ENCODE measurements around the gene RFC3. TPM values are rescaled to one million over a fixed set of nuclear protein-coding genes. Genes with fewer than 3 reads are reported as not detected.
A peak's percentile ranks its signal among the peaks of the same experiment; 100 is the strongest.

The RFC3 gene
- total and polyA plus RNA-seq, 2 donors (not counting 1 experiment from before 2014, with no cell fraction given), result 3.1 to 13.4 TPM

DNA sequence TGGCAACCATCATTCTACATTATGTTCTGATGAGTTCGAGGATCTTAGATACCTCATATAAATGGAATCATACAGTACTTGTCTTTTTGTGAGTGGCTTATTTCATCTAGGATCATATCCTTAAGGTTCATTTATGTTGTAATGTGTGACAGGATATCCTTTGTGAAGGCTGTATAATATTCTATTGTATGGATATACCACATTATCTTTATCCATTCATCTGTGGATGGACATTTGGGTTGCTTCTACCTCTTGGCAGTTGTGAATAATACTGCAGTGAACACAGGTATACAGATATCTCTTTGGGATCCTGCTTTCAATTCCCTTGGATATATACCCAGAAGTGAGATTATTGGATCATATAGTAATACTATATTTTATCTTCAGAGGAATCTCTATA lies 33.2 kb upstream of the RFC3 start:
- Histone ChIP-seq H3K27ac (ENCODE audit: insufficient read depth, low read length) (no peak overlapping the region), H3K27me3 (ENCODE audit: control insufficient read depth, insufficient read depth, low read length) (no peaks in the 10 kb centered on the region), H3K79me2 (ENCODE audit: control insufficient read depth, insufficient read depth, low read length) (no peaks in the 10 kb centered on the region), H3K4me3 (replicated peaks in 1 of 4; ENCODE audit: control extremely low read depth in 1 of 4, insufficient read depth in 1 of 4, low read depth in 3 of 4, low read length in 4 of 4) (no peak overlapping the region), H3K4me1 (ENCODE audit: control insufficient read depth, extremely low read depth, insufficient read depth, low read length) (no peaks in the 10 kb centered on the region), H3K9me3 (ENCODE audit: control insufficient read depth, insufficient read depth, low read depth, low read length) (no peaks in the 10 kb centered on the region), H3K36me3 (ENCODE audit: control insufficient read depth, insufficient read depth, low read length) (no peaks in the 10 kb centered on the region), H3K9ac (ENCODE audit: insufficient read depth, low read length) (no peak overlapping the region), H3K4me2 (ENCODE audit: extremely low read depth, insufficient read depth, low read length) (no peak overlapping the region), H4K20me1 (ENCODE audit: control insufficient read depth, extremely low read depth, insufficient read depth, low read length) (no peaks in the 10 kb centered on the region), H2AFZ (ENCODE audit: low read length) (no peak overlapping the region)
- no peak for TF ChIP-seq EZH2 (IDR thresholded peaks at IDR 0.05; ENCODE audit: low read length, missing control alignments)
- TF ChIP-seq, protein P1, sequence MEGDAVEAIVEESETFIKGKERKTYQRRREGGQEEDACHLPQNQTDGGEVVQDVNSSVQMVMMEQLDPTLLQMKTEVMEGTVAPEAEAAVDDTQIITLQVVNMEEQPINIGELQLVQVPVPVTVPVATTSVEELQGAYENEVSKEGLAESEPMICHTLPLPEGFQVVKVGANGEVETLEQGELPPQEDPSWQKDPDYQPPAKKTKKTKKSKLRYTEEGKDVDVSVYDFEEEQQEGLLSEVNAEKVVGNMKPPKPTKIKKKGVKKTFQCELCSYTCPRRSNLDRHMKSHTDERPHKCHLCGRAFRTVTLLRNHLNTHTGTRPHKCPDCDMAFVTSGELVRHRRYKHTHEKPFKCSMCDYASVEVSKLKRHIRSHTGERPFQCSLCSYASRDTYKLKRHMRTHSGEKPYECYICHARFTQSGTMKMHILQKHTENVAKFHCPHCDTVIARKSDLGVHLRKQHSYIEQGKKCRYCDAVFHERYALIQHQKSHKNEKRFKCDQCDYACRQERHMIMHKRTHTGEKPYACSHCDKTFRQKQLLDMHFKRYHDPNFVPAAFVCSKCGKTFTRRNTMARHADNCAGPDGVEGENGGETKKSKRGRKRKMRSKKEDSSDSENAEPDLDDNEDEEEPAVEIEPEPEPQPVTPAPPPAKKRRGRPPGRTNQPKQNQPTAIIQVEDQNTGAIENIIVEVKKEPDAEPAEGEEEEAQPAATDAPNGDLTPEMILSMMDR (conservative IDR thresholded peaks at IDR 0.05 in 1 of 2, IDR thresholded peaks at IDR 0.05 in 1 of 2; ENCODE audit: low read depth in 1 of 2, low read length in 2 of 2), result no peak
- DNase-seq (ENCODE audit: low read depth in 2 of 2), result no peak

DNA sequence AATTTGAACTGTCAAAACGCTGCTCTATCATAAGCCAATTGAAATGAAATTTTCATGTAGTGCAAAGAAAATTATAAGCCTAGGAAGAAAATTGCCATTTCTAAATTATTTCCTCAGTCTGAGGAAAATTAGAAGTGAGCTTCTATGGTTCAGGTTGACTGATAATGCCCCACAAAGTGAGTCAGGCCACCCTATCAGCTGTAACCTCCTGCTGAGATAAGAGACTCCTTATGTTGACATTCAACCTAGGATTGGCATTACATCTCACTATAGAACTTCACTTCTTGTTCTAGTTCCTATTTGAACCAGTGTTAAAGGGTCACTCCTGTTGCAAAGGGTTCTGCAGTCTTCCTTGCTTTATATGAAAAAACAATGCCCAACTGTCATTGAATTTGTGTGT lies 32.6 kb upstream of the RFC3 start:
- H3K27me3 ChIP-seq (ENCODE audit: control insufficient read depth, insufficient read depth, low read length), result no peaks in the 10 kb centered on the region
- no peak overlapping the region for H3K4me3 ChIP-seq (replicated peaks in 1 of 4; ENCODE audit: control extremely low read depth in 1 of 4, insufficient read depth in 1 of 4, low read depth in 3 of 4, low read length in 4 of 4)
- no peaks in the 10 kb centered on the region for H3K79me2 ChIP-seq (ENCODE audit: control insufficient read depth, insufficient read depth, low read length)
- no peak for TF ChIP-seq EZH2 (IDR thresholded peaks at IDR 0.05; ENCODE audit: low read length, missing control alignments)
- TF ChIP-seq, protein P1 (conservative IDR thresholded peaks at IDR 0.05 in 1 of 2, IDR thresholded peaks at IDR 0.05 in 1 of 2; ENCODE audit: low read depth in 1 of 2, low read length in 2 of 2), result no peak
- no peaks in the 10 kb centered on the region for H3K9me3 ChIP-seq (ENCODE audit: control insufficient read depth, insufficient read depth, low read depth, low read length)
- no peaks in the 10 kb centered on the region for H3K36me3 ChIP-seq (ENCODE audit: control insufficient read depth, insufficient read depth, low read length)
- H3K9ac ChIP-seq (ENCODE audit: insufficient read depth, low read length), result no peak overlapping the region
- DNase-seq (ENCODE audit: low read depth in 2 of 2), result no peak
- no peak overlapping the region for H2AFZ ChIP-seq (ENCODE audit: low read length)
- no peaks in the 10 kb centered on the region for H3K4me1 ChIP-seq (ENCODE audit: control insufficient read depth, extremely low read depth, insufficient read depth, low read length)
- no peaks in the 10 kb centered on the region for H4K20me1 ChIP-seq (ENCODE audit: control insufficient read depth, extremely low read depth, insufficient read depth, low read length)
- no peak overlapping the region for H3K27ac ChIP-seq (ENCODE audit: insufficient read depth, low read length)
- no peak overlapping the region for H3K4me2 ChIP-seq (ENCODE audit: extremely low read depth, insufficient read depth, low read length)

DNA sequence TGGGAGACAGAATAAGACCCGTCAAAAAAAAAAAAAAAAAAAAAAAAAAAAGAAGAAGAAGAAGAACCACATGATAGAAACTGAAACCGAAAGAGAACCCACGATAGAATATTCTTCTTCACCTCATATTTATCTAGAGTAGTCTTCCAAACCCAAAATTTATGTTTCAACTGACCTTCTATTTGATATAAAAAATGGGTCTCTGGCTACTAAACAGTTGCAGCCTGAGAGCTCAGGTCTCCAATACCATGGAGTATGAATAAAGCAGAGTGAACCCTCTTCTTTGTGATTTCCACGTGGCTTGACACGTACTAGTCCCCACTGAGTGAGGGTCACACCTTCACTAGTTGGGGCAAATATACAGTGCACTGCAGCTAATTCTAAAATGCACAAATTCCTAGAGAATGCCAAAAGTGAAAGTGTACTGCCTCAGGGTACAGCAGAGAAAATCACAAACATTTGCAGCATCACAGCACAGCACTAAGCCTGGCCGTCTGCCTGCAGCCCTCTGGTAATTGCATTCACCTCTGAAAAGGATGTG lies 30.8 kb upstream of the RFC3 start:
- Histone ChIP-seq H3K79me2 (ENCODE audit: control insufficient read depth, insufficient read depth, low read length) (no peaks in the 10 kb centered on the region), H3K27me3 (ENCODE audit: control insufficient read depth, insufficient read depth, low read length) (no peaks in the 10 kb centered on the region), H2AFZ (ENCODE audit: low read length) (peak overlapping the region; percentile 75), H3K9me3 (ENCODE audit: control insufficient read depth, insufficient read depth, low read depth, low read length) (no peaks in the 10 kb centered on the region), H4K20me1 (ENCODE audit: control insufficient read depth, extremely low read depth, insufficient read depth, low read length) (no peaks in the 10 kb centered on the region), H3K4me2 (ENCODE audit: extremely low read depth, insufficient read depth, low read length) (peak overlapping the region; percentile 81), H3K36me3 (ENCODE audit: control insufficient read depth, insufficient read depth, low read length) (no peaks in the 10 kb centered on the region), H3K4me1 (ENCODE audit: control insufficient read depth, extremely low read depth, insufficient read depth, low read length) (no peaks in the 10 kb centered on the region), H3K4me3 (replicated peaks in 1 of 4; ENCODE audit: control extremely low read depth in 1 of 4, insufficient read depth in 1 of 4, low read depth in 3 of 4, low read length in 4 of 4) (peak overlapping the region; percentile 9 to 54 (median 32)), H3K9ac (ENCODE audit: insufficient read depth, low read length) (no peak overlapping the region), H3K27ac (ENCODE audit: insufficient read depth, low read length) (no peak overlapping the region)
- TF ChIP-seq EZH2 (IDR thresholded peaks at IDR 0.05; ENCODE audit: low read length, missing control alignments), result no peak
- TF ChIP-seq, protein P1 (conservative IDR thresholded peaks at IDR 0.05 in 1 of 2, IDR thresholded peaks at IDR 0.05 in 1 of 2; ENCODE audit: low read depth in 1 of 2, low read length in 2 of 2), result no peak
- no peak for DNase-seq (ENCODE audit: low read depth in 2 of 2)

Measured in fibroblast of lung (primary cell).